ENCODE results near the gene EOLA2.
"Not testable (repeated sequence)": the region's sequence is repeated elsewhere in the genome, so short reads cannot be mapped to it uniquely, and the experiment has no call there.

EOLA2 gene

DNA sequence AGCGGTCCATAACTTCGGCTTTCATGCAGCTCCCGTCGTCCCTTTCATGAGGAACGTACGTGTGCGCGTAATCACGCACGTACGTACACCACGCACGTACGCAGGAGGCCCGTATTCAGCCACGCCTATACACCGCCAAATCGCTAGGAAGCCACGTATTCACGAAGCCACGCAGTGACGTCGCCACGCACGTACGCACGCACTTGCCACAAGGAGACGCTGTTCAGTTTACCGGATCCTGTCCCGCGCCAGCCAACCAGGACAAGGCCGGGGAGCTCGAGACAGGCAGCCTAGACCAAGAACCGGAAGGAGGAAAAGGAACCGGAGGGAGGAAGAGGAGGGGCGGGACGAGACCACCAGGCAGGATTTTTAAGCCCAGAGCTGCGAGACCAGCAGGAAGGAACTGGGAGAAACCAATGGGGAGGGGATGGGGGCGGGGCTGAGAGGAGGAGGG, at the start of gene EOLA2:
Gene EOLA2 (minus strand): TSS at position 65 of the 454 bp plus-strand sequence. CDS start 4,617 bp downstream, outside the sequence.
- FAIRE-seq = peak; percentile 98

DNA sequence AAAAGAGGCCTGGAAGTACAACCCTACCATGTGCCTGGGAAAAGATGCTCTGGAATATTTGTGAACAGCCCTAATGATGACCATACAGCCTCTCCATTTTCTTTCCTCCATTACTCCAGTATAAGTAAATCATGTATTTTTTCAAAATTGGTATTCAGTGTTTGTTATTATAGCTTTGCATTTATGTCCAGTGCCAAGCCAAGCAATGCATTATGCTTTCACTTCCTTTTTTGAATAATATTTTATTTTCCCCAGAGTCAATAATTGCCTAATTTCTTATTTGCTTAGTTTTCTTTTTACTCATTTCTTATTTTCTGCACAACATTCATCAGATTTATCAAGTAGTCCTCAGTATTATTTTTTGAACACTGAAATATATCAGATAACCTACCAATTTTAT, 49.3 kb upstream of the EOLA2 start:
- FAIRE-seq = no peak

DNA sequence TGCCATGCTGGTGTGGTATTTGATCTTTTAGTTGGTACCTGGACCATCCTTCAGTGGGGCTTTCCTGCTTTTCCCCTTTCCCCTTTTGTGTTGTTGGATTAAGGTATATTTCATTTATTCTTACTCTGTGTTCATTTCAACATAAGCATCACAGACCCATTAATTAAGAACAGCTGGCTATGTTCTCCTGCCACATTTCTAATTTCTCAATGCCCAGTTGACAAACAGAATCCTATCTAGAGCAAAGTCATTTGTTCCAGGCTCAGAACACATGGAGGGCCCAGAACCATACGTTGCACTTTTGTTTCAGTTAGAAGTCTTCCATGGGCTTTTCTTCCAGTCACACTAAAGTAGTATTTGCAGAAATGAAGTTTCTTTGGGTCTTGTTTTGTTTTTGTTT, 46.1 kb upstream of the EOLA2 start:
- no peak for FAIRE-seq

DNA sequence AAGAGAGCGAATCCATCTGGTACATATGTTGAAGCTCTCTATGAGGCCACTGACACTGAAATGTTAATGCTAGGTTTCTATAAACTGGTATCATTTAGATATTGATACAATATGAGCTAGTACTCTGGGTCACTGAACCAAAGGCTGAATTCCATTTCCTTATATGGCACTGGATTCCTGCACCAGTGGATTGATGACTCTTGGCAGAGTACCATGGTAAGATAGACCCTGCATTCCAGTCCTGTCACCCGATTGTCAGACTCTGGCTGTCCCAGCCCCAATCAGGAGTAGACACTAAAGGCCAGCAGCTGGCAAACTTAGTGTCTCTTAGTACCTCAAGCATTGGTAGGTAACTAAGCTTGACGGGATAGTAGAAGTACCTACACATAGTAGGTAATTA, 44.0 kb upstream of the EOLA2 start:
- no peak for FAIRE-seq

DNA sequence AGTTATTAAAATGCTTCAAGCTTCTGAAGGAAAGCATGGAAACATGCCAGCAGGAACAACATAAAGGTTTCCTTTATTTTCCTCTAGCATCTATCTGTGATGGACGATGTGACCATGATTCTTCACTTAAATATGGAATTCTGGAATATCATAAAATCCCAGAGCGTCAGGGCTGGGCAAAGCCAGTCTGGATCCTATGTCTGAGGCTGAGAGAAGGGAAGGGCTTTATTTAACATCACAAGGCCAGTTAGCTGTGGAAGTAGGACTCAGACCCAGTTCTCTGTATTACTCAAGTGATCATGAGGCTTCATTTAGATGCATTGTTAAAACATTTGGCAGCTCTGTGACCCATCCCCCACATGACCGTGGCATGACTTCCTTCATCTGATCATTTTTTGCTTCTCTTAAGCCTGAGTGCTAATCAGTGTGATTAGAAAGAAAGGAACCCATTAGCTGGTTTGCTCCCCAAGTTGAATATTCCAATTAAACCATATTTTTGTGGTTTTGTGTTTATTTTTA, 40.9 kb upstream of the EOLA2 start:
- FAIRE-seq = no peak

DNA sequence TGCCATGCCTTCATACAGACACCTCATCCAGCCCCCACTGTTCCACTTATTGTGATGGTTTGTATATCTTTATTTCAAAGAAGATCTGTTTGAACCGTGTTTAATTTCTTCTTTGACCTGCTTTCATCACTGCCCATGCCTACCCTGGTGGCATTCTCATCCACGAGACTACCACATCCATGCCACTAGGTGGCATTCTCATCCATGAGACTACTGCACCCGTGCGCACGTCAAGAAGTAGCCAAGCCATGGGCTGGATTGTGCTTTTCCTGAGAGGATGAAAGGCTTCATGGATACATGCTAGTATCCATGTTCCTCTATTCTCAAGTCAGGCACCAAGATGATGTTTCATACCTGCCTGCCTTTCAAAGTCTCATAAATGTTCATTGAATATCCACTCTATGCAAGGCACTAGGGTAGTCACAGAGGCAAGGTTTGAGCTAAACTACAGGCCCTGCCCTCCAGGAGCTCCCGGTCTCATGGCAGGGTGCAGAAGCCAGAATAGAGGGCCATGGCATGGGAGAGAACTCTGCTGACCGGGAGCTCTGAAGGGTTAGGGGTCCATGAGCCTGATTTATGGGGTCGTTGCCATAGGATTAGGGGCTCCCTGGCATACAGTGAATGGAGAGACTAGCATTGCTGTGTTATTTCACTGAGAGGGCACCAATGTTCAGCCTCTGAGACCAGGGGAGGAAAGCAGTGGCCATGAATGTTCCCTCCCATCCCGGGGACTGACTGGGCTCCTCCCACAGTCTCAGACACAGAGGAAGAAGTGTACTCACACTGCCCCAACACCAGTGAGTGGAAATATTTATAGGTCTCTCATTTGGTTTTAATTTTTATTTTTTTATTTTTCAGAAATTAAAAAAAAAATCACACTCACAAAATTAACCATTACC, 24.8 kb upstream of the EOLA2 start:
- FAIRE-seq = peak; percentile 94

DNA sequence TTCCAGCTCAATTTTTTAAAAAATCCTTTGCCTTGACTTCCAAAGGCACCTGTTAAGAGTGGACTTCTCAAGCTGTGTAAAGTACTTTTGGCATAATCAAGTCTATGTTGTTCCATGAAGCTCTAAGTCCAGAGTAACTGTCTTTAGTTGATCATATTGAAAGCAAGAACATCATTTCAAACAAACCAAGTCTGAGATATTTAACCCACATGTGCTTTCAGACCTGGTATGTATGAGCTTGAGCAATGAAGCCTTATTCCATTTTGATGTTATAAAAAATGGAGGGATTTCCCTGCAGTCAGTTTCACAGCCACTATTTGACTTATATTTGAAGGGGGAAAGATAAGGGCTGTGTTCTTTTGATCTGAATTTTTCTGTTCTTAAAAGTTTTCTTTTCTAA, 23.7 kb upstream of the EOLA2 start:
- FAIRE-seq = no peak

DNA sequence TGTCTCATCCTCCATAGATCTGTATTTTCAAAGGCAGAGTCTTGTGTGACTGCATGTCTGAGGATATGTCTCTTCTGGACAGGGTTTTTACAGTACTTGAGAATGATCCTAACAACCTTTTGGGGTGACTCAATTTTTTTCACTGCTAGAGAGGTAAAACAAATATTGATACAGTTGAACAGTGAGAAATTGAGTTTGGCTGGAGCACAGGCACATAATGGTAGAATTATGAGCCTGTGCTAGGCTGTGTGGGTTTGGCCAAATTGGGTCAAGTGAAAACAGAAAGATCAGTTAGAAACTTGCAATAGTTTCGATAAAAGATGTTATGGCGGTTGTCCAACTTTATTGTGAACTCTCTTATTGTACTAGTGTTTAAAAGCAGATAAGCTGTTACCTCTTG, 23.3 kb upstream of the EOLA2 start:
- FAIRE-seq = no peak

DNA sequence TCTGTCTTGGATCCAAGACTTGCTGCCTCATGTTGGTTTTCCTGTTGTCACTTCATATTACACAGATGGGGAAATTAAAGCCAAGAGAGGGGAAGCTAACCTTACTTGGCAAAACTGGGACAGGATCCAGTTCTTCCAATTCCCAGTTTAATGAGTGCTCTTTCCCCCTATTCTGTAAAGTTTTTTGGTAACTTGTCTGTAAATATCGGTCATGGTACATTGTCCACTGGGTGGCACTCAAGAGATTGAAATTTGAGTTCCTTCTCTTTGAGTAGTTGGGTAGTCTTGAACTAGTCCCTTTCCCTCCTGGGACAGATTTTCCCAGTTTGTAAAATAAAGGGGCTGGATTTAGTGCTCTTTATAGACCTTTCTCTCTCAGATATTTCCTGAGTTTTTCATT, 12.4 kb upstream of the EOLA2 start:
- peak; percentile 90 for FAIRE-seq

DNA sequence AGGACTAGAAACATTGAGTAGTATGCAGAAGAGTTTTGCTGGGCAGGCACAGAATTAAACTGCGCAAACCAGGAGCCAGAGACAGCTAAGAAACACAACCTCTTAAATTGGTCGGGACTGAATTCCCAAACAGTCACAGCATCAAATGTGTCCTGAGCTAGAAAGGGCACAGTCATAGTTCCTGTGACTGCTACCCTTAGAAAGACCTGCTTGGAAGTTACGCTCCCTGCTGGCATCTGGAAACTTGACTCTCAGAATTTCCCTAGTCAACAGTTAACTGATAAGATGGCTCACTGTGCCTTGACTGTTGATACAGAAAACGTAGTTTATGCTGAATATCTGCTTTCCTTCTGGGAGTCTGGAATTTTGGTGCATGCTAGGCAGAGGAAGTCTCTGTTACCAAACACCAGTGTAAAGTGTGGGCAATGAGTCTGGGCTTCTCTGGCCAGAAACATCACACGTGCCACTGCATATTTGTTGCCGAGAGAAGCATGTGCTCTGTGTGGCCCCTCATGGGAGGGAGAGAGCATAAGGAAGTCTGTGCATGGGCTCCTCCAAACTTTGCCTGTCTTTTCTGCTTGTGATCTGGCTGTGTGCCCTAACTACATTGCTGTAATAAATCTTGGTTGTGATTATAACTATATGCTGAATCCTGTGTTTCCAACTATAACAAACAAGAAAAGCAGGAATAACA, 11.6 kb upstream of the EOLA2 start:
- FAIRE-seq = no peak

DNA sequence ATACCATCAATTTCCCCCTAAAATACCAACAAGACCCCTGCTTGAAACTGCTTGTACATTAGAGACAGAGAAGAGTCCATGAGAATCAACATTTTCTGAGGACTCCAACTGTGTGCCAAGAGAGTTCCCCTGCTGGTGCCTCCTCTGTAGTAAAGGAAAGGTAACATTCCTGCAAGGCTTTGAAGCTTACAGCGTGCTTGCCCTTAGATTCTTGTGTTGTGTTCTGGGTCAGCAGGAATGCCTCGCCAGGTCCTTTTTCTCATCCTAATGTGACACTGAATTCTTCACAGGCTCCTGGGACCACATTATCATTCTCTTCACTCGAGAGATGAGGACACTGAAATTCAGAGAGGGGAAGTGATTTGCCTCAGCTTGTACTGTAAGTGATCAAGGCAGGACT, 9.7 kb upstream of the EOLA2 start:
- FAIRE-seq = no peak

DNA sequence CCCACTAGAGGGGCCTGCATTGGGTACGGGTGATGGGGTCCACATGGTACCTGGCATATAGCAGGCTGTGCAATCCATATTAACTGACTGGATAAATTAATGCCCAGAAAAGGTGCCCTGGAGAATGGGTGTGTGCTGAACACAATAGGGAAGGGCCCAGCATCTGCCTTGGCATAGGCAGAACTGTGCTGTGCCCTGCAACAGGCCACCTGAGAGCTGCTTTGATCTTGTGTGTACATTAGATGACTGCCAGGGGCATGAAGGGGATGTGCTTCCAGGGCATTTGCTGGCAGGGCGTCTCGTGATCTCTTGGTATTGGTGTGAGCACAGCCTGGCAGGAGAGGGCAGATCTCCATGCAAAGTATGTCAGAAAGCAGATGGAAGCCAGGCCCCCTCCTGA, 8.6 kb upstream of the EOLA2 start:
- not testable (repeated sequence) for FAIRE-seq

DNA sequence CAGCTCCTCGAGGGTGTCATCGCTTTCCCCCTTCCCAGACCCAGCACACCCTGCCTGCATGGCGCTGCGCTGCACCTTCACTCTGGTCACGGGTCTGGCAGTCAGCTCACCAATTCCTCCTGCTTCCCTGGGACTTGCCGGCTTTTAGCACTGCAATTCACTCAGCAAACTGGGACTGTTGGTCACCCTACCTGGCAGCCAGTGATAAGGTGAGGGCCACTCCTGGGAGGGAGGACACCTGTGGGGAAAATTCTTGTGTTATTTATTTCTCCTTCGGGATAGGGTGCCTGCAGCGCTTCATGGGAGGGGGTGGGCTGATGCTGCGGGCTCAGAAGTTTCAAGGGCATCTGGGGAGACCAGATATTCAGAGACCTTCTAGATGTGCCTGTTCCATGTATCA, 7.5 kb upstream of the EOLA2 start:
- FAIRE-seq = not testable (repeated sequence)

DNA sequence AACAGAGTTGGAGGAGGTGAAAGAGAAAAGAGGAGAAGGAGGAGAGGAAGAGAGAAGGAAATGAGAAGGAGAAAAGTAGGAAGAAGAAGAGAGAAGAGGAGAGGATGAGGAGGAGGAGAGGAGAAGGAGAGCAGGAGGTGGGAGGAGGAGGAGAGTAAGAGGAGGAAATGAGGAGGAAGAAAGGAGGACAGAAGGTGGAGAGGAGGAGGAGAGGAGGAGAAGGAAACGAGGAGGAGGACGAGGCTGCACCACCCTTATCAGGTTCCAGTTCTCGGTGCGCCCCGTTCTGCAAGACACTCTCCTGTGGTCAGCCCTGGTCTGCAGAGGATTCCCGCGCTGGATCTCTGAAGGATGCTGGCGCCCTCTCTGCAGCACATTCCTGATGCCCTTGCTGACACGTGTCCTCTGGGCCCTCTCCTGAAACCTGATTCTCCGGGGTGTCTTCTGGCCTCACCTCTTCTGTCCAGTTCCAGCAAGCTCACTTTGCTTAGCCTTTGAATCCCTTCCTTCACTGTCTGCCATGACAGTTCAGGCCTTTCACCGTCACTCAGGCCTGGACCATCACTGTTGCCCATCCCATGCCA, 6.9 kb upstream of the EOLA2 start:
- not testable (repeated sequence) for FAIRE-seq

DNA sequence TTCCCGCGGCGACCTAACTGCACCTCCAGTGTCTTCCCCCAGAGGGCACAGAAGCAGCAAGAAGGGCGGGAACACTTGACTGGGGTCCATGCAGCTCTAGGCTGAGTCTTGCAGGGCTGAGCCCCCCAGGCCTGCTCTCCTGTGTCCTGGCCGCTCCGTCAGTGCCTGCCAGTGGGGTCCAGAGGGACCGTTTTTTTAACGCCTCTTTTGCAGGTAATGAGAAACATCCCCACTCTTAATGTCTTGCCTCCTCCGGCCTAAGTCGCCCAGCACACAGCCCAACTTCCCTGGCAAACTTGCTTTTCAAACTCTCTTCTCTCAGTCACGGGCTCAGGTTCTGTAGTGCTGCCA, 2.4 kb upstream of the EOLA2 start:
- not testable (repeated sequence) for FAIRE-seq

DNA sequence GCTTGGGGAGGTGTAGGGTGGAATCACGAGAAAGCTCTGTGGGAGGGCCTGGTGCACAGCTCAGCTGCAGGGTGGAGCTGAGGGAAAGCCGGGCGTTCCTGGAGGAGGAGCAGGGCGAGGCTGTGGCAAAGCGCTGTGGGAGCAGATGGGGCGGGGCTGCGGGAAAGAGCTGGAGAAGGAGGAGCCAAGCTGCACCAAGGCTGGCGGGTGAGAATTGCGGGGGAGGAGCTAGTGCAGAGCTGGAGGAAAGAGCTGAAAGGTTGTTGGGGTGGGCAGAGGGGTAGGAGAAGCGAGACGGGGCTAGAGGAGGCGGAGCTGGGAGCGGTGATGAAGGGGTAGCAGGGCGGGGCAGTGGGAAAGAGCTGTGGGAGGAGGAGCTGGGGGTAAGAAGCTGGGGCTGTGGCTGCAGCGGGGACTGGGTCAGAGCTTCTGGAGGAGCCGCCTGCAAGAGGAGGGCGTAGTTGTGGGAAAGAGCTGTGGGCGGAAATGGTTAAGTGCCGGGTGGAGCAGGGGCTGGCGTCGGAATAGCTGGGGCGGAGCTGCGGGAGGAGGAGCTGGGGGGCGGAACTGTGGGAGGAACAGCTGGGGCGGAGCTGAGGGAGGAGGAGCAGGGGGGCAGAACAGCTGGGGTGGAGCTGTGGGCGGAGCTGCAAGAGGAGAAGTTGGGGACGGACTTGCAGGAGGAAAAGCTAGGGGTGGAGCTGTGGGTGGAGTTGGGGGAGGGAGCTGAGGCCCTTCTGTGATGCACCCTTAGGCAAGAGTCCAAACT, 1.8 kb upstream of the EOLA2 start:
- FAIRE-seq = peak; percentile 94

DNA sequence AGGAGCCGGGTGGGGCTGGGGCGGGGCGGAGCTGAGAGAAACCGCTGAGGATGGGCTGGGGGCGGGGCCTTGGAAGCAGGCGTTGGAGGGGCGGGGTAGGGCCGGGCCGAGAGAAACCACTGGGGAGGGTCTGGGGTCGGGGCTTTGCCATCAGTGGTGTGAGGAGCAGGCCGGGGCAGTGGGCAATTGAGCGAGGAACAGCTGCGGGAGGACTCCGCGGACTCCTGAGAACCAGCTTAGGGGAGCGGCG, 1.3 kb upstream of the EOLA2 start:
- FAIRE-seq = no peak

DNA sequence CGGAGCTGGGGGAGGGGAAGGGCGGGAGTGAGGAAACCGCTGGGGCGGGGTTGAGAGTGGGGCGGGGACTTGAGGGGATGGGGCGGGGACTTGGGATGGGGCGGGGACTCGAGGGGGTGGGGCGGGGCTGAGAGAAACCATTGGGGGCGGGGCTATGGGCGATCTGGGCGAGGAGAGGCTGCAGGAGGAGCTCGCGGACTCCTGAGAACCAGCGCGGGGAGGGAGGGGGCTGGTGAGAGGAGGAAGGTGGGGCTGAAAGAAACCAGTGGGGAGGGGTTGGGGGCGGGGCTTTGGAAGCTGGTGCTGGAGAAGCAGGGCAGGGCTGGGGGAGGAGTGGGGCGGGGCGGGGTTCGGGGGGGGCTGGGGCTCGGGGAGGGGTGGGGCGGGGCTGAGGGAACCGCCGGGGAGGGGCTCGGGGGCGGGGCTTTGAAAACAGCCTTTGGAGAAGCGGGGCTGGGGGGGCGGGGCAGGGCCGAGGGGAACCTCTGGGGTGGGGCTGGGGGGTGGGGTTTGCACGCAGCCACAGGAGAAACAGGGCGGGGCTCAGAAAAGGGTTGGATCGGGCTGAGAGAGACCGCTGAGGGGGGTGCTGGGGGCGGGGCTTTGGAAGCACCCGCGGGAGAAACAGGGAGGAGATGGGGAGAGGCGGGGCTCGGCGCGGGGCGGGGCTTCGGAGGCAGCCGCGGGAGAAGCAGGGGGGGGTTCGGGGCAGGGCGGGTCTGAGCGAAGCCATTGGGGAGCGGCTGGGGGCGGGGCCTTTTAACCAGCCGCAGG, 777 bp upstream of the EOLA2 start:
- FAIRE-seq = no peak

DNA sequence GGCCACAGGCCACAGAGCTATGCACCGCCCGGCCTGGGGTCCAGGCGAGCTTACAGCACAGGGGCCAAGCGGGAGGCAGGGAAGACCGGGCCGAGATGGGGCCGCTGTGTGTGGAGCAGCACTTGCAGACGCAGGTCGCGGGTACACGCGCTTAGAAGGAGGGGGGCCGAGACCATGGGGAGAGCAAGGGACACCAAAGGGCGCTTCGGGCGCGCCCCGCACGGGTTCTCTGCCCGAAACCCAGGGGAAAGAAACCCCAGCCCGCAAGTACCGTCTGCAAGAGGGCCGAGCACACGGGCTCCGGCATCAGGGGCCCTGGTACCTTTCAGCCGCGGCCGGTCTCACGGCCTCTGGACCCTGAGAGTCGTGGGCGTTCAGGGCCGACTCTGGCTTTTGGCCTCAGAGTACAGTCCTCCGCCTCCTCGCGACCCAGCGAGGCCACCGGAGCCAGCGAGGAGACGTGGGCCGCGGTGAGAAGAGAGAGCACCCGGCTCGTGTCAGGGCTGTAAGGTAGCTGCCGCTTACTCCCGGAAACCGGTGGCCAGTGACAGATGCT, 342 bp downstream of the EOLA2 start:
- FAIRE-seq = no peak

DNA sequence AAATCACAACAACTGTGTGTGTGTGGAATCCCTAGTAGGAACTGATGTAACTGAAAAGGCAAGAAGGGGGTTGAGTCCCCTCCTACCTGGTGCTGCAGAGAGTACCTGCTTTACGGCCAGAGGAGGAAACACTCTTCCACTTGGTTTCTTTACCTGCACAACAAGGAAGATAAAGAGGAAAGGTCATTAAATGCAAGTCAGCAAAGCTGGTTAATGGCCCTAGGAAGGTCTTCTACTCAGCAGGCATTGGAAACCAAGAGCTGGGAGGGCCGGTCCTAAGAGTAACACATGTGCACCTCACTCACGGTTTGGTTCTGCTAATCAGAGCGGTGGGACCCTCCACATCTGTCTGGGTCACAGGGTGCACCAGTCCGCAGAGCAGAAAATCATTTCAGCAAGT, 963 bp downstream of the EOLA2 start:
- not testable (repeated sequence) for FAIRE-seq

DNA sequence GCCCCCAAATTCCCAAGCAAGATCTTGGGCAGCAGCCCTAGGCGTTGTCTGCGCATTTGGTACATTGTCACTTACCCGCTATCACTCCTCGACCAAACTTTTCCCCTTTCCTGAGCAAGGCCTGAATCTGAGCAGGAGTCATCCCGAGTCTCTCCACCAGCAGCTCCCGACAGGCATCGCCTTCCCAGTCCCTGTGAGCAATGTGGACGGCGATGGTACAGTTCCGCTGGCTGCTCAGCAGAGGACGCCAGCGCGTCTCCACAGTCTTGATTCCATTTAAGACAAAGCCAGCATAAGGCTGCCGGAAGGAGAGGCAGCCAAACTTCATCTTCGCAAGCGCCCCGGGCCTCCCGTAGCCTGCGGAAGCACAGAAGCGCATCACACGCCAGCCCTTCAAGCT, 4.7 kb downstream of the EOLA2 start:
- FAIRE-seq = not testable (repeated sequence)

DNA sequence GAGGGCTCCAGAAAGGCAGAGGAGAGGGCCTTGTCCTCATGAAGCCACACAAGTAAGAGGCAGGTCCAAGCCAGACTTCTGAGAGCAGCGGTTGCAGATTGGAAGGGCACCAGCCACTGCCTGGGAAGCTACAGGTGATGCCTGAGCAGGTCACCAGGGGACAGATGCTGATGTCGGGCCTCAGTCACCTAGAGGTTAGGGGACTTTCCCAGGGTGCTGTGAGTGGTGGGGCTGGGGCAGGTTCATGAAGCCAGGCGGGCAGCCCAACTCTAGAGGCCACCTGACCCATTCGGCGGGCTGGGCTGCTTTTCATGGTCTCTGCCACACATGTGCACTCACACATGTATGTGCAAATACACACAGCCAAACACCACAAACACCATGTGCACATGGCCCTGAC, 5.3 kb downstream of the EOLA2 start:
- not testable (repeated sequence) for FAIRE-seq

Measured in islet of Langerhans (tissue), 1 donor.